ENCODE measurements around the gene OR2T12.
A peak's percentile ranks its signal among the peaks of the same experiment; 100 is the strongest.
"Not testable (repeated sequence)": the region's sequence is repeated elsewhere in the genome, so short reads cannot be mapped to it uniquely, and the experiment has no call there.

OR2T12 gene, protein sequence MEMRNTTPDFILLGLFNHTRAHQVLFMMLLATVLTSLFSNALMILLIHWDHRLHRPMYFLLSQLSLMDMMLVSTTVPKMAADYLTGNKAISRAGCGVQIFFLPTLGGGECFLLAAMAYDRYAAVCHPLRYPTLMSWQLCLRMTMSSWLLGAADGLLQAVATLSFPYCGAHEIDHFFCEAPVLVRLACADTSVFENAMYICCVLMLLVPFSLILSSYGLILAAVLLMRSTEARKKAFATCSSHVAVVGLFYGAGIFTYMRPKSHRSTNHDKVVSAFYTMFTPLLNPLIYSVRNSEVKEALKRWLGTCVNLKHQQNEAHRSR

DNA sequence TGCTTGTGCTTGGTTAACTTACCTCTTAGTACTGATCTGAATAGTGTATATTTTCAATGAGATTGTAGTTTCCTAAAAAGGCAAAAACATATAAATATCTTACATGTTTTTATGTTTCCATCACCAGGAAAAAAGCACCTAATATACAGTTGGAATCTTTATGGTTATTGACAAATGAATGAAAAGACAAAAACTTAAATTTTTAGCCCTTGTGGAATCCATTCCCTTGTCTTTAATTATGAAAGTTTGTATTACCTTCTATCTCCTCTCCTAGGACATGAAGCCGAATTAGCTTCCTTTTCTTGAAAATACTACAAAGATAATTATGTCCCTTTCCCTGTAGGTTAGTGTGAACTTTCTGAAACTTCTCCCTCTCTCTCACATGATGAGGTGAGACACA, at the start of gene OR2T12:
Gene OR2T12, minus strand, starts transcription at position 101 of the 400 bp plus-strand sequence. CDS start 7,846 bp downstream, outside the sequence.
- DNase-seq (ENCODE audit: low spot score) = no peak

DNA sequence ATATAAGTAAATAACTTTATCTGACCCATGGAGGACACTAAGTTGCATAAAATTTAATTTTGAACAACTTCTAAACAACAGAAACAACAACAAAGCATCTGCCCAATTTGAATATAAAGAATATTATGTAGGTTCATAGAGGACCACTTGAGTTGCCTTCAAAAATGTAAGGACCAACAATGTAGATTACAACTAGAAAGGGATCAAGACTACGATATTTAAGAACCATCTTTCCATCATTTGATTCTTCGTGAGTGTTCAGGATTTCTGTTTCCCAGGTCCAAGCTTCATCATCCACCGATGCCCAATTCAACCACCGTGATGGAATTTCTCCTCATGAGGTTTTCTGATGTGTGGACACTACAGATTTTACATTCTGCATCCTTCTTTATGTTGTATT, 45.3 kb upstream of the OR2T12 start, which contains the start of gene OR14C36:
Gene OR14C36, plus strand, starts transcription at position 301 of the 400 bp plus-strand sequence. Its CDS starts 0 bp downstream, at position 301.
- DNase-seq (ENCODE audit: low spot score) = no peak

DNA sequence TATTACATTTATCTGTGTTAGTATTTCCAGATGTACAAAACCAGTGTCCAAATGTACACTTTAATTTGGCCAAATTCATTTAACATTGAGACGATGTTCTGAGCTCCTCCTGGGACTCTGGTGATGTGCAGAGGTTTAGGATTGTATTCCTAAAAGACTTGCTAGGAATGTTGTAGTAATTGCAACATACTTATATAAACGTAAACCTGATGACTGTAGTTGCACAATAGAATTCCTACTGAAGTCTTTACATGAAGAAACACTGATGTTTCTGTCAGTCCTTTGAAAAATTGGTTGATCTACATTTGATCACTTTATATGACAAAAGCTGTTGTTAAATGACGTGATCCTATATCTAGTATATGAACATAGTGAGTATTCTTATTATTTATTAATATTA, 40.2 kb upstream of the OR2T12 start:
- no peak for DNase-seq (ENCODE audit: low spot score)

DNA sequence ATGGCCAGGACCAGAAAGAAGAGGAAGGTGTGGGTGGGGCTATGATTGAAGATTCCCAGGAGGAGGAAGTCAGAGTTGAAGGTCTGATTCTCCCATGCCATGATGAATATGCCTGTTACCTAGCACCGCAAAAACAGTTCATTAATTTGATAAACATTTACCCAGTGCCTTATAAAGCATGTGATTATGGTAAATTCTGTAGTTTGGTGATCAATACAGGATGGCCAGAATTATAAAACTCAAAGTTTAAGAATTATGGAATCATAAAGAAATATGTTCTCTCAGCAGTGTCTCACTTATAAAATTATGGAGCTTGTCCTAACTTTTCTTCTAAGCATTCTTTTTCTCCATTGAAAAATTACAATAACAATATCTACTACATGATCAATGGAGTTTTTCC, 21.2 kb upstream of the OR2T12 start, which contains the start of gene OR2M7:
Gene OR2M7, minus strand, starts transcription at position 101 of the 400 bp plus-strand sequence. Its CDS starts 0 bp downstream, at position 101.
- no peak for DNase-seq (ENCODE audit: low spot score)

DNA sequence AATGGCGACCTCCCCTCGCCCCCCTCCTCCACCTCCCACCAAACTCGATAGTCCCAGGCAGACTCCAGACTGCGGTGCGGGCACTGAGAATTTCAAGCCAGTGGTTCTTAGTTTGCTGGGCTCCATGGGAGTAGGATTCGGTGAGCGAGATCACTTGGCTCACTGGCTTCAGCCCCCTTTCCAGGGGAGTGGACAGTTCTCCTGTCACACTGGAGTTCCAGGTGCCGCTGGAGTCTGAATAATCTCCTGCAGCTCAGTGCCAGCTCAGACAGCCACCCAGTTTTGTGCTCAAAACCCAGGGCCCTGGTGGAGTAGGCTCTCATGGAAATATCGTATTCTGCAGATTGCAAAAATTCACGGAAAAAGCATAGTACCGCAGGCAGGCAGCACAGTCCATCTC, 13.6 kb upstream of the OR2T12 start:
- no peak for DNase-seq (ENCODE audit: low spot score)

DNA sequence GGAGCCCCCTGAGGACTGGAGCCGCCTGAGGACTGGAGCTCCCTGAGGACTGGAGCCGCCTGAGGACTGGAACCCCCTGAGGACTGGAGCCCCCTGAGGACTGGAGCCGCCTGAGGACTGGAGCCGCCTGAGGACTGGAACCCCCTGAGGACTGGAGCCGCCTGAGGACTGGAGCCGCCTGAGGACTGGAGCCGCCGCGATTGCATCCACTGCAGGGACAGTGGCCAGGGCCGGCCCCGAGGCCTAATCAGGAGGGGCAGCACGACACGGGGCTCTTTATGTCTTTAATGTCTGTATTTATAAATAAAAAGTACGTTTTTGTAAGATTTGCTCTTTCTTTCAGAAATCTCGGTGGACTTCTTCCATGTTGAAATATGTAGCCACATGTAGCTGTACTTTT, 3.5 kb upstream of the OR2T12 start:
- not testable (repeated sequence) for DNase-seq (ENCODE audit: low spot score)

DNA sequence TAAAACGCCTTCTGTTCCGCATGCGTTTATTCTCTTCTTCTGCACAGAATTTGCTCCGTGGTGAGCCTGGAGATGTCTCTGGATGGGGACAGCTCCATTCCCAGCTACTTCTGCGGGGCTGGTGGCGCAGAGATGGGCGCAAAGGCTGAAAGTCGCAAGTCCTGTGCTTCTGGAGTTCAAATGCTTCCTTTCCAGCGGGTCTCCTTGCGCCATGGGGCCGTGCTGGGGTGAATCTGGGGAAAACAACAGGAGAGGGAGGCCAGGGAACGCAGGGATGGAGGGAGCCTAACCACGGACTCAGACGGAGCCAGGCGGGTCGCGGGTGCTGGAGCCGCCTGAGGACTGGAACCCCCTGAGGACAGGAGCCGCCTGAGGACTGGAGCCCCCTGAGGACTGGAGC, 2.9 kb upstream of the OR2T12 start:
- no peak for DNase-seq (ENCODE audit: low spot score)

DNA sequence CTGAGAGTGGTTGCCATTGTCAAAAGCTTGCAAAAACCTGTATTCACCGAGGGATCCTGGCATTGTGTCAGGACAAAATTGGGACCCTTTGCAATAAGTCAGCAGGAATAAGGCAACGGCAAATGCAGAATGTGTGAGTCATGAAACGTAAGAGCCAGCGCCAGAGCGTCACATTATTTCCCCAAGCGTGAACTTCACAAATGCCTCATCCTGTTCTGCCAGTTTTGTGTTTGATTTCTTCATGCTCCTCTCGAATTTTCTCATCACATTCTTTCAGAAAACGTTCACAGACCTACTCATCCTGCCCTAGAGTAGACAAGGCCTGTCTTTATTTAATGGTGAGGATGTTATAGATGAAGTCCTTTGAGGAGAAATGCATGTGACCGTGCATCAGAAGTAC, 2.4 kb upstream of the OR2T12 start:
- not testable (repeated sequence) for DNase-seq (ENCODE audit: low spot score)

DNA sequence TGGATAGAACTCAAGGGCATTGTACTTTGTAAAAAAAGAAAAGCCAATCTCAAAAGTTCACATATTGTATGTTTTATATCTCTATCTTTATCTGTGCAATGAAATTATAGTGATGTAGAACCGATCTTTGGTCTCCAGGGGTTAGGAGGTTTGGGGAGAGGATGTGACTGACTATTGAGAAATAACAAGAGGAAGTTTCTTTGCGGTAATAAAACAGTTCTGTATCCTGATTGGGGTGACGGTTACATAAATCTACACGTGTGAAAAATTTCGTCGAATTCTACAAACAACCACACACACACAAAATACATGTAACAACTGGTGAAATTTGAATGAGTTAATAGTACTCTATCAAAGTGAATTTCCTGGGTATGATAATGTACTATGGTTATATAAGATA, 14.8 kb downstream of the OR2T12 start:
- no peak for DNase-seq (ENCODE audit: low spot score)

DNA sequence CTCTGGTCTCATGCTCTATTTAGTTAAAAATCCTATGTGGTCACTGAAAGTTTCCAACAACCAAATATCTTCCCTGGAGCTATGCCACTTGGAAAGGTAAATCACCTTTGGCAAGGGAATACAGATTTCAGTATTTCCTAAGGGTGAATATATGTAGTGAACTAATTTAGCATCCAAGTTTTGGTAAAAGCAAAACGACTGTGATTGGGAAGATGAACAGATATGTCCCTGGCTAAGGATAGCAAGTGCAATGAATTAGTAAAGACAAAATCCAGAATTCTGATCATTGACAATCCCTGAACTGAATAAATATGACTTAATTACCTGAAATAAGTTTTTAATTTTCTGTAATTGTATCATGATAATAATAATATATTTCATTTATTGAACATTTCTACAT, 25.3 kb downstream of the OR2T12 start, which contains the start of gene OR2T33:
Gene OR2T33, minus strand, starts transcription at position 101 of the 400 bp plus-strand sequence. CDS start 4,162 bp downstream, outside the sequence.
- no peak for DNase-seq (ENCODE audit: low spot score)

DNA sequence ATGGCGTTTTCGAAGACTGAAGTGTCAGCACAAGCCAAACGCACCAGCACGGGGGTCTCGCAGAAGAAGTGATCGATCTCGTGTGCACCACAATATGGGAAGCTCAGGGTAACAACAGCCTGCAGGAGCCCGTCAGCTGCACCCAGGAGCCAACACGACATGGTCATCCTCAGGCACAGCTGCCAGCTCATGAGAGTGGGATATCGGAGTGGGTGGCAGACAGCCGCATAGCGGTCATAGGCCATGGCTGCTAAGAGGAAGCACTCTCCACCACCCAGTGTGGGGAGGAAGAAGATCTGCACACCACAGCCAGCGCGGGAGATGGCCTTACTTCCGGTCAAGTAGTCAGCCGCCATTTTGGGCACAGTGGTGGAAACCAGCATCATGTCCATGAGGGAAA, 30.0 kb downstream of the OR2T12 start:
- not testable (repeated sequence) for DNase-seq (ENCODE audit: low spot score)

DNA sequence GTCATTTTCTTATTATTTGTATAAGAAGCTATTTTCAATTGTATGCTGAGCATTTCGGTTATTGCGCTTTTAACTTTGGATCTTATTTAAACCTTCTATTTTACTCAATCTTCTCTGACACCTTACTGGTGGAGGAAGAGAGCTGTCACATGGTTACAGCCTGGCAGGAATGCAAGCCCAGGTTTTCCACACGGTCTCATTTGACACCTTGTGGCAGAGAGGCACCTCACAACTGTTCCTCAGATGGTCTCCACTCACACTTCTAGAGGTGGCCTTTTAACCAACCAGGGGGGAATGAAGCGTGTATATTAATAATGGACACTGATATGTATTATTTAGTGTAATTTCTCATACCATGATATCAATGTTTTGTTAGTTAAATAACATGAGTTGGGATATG, 35.0 kb downstream of the OR2T12 start:
- no peak for DNase-seq (ENCODE audit: low spot score)

DNA sequence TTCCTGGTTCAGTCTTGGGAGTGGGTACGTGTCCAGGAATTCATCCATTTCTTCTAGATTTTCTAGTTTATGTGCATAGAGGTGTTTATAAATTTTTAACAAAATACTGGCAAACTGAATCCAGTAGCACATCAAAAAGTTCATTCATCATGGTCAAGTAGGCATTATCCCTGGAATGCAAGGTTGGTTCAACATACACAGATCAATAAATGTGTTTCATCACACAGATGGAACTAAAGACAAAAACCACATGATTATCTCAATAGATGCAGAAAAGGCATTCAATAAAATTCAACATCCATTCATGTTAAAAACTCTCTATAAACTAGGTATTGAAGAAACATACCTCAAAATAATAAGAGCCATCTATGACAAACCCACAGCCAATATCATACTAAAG, 43.9 kb downstream of the OR2T12 start:
- not testable (repeated sequence) for DNase-seq (ENCODE audit: low spot score)

DNA sequence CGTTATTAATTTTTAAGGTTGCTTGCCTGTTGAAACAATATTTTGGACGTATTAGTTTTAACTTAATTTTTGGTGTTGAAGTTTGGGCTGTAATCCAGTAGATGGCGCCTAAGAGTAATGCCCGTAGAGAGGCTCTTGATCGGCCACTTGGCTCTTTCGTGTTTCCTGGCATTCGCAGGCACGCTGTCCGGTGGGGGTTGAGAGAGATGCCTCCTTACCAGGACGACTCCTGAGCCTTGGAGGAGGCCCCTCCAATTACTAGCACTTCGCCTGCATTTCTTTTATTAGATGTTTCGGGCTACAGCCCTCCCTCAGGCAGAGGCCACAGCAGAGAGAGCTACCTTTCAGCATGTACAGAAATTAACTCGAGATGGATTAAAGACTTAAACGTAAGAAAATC, 60.0 kb downstream of the OR2T12 start:
- peak; percentile 0 for DNase-seq (ENCODE audit: low spot score)
